ENCODE data around the gene ATRAID. TPM values are rescaled to one million over a fixed set of nuclear protein-coding genes. Genes with fewer than 3 reads are reported as not detected.

Gene ATRAID
- total and polyA plus RNA-seq, 2 of the 8 experiments (the other 6 are each of a cell fraction or from before 2014, with no cell fraction given), result 109 to 280 TPM

GRCh38 chr2:27219091-27219490, 7.2 kb downstream of the ATRAID start (continued):
- no peak for TF ChIP-seq CHD1 (IDR thresholded peaks at IDR 0.05; ENCODE audit: low read depth, low read length)
- no peak for TF ChIP-seq RXRA (IDR thresholded peaks at IDR 0.05; ENCODE audit: insufficient read depth, low read depth, low read length)

All from H1 (cell line).